Lower lobe of right lung (tissue), 2 donors: ENCODE data around the gene ITPR1. TPM values are rescaled to one million over a fixed set of nuclear protein-coding genes. Genes with fewer than 3 reads are reported as not detected.

Source experiments
- ATAC-seq, 2 donors: fragments of 200-7000 bp; cut with Tn5 transposase; one replicate each; pipeline ENCODE4 v1.9.1; 2020 to 2022; ENCODE audit warnings: mild to moderate bottlenecking in 2 of 2, moderate library complexity in 2 of 2
- DNase-seq: peaks from one replicate; pipeline ENCODE4 v3.0.0-alpha.2; 2020
- H3K27ac ChIP-seq: fragments of 200-600 bp; one replicate; pipeline ENCODE4 v1.8.0; 2022
- H3K27me3 ChIP-seq: fragments of 200-600 bp; one replicate; pipeline ENCODE4 v1.8.0; 2022; ENCODE audit warnings: low read depth
- H3K36me3 ChIP-seq: fragments of 200-600 bp; one replicate; pipeline ENCODE4 v1.8.0; 2022; ENCODE audit warnings: mild to moderate bottlenecking
- H3K4me1 ChIP-seq: fragments of 200-600 bp; one replicate; pipeline ENCODE4 v1.8.0; 2022
- H3K4me3 ChIP-seq: fragments of 200-600 bp; one replicate; pipeline ENCODE4 v1.8.0; 2022; ENCODE audit warnings: mild to moderate bottlenecking
- H3K9me3 ChIP-seq: fragments of 200-600 bp; one replicate; pipeline ENCODE4 v1.8.0; 2022
- CTCF ChIP-seq: fragments of 200-600 bp; IDR thresholded peaks from one replicate; pipeline ENCODE4 v1.8.0; 2022; ENCODE audit warnings: antibody characterized with exemption, mild to moderate bottlenecking
- intact Hi-C: fragments of 100-400 bp; cut with DNase I; formaldehyde crosslinking; loops from one replicate; pipeline ENCODE4 v1.11.0; 2022
- total RNA-seq: library from RNA; stranded (reverse); fragmentation: NEBNext Ultra II Directional; extraction: Animal tissue kit (Norgen Biotek cat#: 25700); gene quantifications from one replicate; pipeline ENCODE4 v1.2.1, GENCODE V29; 2021
- donor health status: DM: no; HTN: yes; CAD: no; lungs with severe emphysema.

ITPR1 gene
- total RNA-seq, 1 donor from 2014 or later = 69.1 TPM

DNA sequence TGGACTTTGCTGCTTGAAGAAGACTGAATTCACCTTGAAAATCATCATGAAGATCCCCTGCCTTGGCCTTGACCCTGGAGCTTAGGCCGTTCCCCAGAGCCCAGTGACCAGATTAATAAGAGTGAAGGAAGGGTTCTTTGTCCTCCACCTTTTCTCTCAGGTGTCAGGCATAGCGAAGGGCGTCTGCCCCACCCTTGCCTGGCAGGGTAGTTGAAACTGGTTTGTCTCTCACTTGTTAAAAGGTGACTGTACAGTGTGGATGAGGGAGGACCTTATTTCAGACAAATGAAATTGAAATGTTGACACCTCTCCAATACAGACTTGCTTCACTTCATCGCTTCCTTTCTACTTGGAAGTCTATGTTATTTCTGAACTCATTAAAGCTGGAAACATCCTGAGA is 262.4 kb downstream of the ITPR1 start:
- no peak overlapping the region for H3K4me3 ChIP-seq
- no peak for TF ChIP-seq CTCF
- H3K36me3 ChIP-seq = peaks cover 3% of the 10 kb centered on the region
- DNase-seq (no peak), ATAC-seq (no peak)
- intact Hi-C loops = no loop called here
- no peaks in the 10 kb centered on the region for H3K27me3 ChIP-seq
- peaks cover 33% of the 10 kb centered on the region for H3K4me1 ChIP-seq
- no peak overlapping the region for H3K27ac ChIP-seq
- no peaks in the 10 kb centered on the region for H3K9me3 ChIP-seq

DNA sequence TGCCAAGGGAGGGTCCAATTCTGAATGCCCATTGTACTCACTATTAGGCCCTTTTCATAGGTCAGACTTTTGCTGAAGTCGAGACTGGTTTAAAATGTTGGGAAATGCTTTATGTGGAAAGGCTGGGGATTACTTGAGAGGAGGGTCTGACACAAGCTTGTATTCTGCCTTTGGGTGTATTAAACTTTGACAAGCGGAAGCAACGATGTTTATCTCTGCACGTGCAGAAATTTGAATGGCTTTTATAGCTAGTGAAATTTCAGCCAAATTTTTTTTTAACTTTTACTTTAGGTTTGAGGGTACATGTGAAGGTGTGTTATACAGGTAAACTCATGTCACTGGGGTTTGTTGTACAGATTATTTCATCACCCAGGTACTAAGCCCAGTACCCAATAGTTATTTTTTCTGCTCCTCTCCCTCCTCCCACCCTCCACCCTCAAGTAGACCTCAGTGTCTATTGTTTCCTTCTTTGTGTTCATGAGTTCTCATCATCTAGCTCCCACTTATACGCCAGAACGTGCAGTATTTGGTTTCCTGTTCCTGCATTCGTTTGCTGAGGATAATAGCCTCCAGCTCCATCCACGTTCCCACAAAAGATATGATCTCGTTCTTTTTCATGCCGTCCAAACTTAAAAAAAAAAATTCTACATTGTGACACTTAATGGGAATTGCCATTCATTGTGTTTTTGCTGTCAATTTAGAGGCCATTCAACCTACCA is 263.1 kb downstream of the ITPR1 start:
- no peak overlapping the region for H3K27ac ChIP-seq
- TF ChIP-seq CTCF = no peak
- intact Hi-C loops = no loop called here

GRCh38 chr3:4756855-4757574 is 263.9 kb downstream of the ITPR1 start:
- Histone ChIP-seq H3K4me1 (peaks cover 18% of the 10 kb centered on the region), H3K27ac (no peak overlapping the region), H3K36me3 (peaks cover 3% of the 10 kb centered on the region), H3K27me3 (no peaks in the 10 kb centered on the region), H3K4me3 (no peak overlapping the region), H3K9me3 (no peaks in the 10 kb centered on the region)
- no peak for TF ChIP-seq CTCF
- ATAC-seq = no peak
- intact Hi-C loops = no loop called here
- DNase-seq = no peak

More for the DNA sequence above, 263.1 kb downstream of the ITPR1 start:
- DNase-seq = no peak
- Histone ChIP-seq H3K4me3 (no peak overlapping the region), H3K9me3 (no peaks in the 10 kb centered on the region), H3K4me1 (peaks cover 26% of the 10 kb centered on the region), H3K36me3 (peaks cover 3% of the 10 kb centered on the region), H3K27me3 (no peaks in the 10 kb centered on the region)
- ATAC-seq = no peak

- no peak for TF ChIP-seq CTCF
- H3K4me3 ChIP-seq = no peak overlapping the region
- peaks cover 3% of the 10 kb centered on the region for H3K36me3 ChIP-seq
- no peak overlapping the region for H3K27ac ChIP-seq
- no peaks in the 10 kb centered on the region for H3K9me3 ChIP-seq
- H3K4me1 ChIP-seq = peaks cover 13% of the 10 kb centered on the region
- intact Hi-C loops = no loop called here
- ATAC-seq (no peak), DNase-seq (no peak)
- H3K27me3 ChIP-seq = no peaks in the 10 kb centered on the region
Measured at GRCh38 chr3:4757575-4758248, 264.6 kb downstream of the ITPR1 start.

DNA sequence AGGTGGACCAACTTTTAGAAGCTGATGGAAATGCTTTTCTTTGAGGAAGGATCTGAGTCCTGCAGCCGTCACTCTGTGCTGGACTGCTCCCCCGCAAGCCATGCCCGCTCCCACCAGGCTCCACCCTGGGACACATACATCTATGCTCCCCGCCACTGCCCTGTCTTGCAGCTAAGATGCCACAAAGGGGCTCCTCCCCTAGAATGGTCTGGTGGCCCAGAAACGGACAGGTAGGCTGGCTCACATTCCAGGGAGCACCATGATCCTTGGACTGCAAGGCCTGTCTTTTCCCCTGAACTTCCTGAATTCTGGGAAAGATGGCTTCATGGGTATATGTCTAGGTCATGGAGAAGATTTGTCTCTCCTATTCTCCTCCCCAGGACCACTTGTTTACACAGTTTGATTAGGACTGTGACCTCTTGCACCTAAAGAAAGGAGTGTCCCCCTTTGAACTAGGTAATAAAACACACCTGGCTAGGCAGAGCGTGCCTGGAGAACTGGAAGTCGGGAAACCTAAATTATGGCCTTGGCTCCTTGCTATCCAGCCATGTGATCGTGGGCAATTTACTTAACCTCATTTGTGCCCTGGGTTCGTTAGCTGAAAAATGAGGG is 265.2 kb downstream of the ITPR1 start:
- Histone ChIP-seq H3K27ac (no peak overlapping the region), H3K36me3 (peaks cover 3% of the 10 kb centered on the region), H3K9me3 (no peaks in the 10 kb centered on the region), H3K27me3 (no peaks in the 10 kb centered on the region), H3K4me3 (no peak overlapping the region), H3K4me1 (peaks cover 13% of the 10 kb centered on the region)
- ATAC-seq (no peak), DNase-seq (no peak)
- TF ChIP-seq CTCF = no peak
- intact Hi-C loops = no loop called here
